NCI-H69 (cell line): Measurements from ENCODE around the gene CTBS.
"Not testable (repeated sequence)": the region's sequence is repeated elsewhere in the genome, so short reads cannot be mapped to it uniquely, and the experiment has no call there.

ENCODE experiments used
- DNase-seq: peaks from one replicate; lab custom pipeline; 2025; lab: John Stamatoyannopoulos, UW

The CTBS gene, protein sequence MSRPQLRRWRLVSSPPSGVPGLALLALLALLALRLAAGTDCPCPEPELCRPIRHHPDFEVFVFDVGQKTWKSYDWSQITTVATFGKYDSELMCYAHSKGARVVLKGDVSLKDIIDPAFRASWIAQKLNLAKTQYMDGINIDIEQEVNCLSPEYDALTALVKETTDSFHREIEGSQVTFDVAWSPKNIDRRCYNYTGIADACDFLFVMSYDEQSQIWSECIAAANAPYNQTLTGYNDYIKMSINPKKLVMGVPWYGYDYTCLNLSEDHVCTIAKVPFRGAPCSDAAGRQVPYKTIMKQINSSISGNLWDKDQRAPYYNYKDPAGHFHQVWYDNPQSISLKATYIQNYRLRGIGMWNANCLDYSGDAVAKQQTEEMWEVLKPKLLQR

DNA sequence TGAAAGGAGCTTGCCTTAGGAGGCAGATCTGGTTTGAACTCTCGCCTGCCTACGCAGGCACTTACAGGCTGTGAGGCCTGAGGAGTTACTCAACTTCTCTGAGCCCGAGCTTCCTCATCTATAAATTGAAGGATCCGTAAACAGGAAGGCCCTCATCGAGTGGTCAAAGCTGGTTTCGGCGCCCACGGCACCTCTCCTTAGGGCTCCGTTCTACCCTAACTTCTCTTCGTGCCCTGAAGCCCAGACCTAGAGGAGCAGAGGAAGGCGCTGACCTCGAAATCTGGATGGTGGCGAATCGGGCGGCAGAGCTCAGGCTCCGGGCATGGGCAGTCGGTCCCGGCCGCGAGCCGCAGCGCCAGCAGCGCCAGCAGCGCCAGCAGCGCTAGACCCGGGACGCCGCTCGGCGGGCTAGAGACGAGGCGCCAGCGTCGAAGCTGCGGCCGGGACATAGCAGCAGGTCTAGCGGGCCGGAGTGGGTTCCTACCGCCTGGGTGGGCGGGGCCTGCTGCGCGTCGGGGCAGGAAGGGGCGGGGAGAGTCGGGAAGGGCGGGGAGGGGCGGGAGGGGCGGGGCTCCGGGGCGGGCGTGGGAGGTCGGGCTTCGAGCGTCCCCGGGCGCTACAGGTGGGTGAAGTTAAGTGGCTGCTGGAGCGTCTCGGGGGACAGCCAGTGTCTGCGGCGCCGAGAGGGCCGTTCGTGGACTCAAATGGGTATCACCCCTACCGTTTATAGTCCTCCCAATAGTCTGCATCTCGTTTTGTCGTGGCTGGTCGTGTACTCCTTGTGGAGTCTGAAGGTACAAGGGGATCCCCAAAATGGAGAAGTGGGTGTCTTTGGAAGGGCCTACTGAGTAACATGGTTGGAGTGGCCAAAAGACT, at the start of gene CTBS:
TSS of gene CTBS (minus strand) at position 474 of the 876 bp plus-strand sequence. CDS start at position 449, 25 bp downstream.
- DNase-seq = peak; percentile 90

DNA sequence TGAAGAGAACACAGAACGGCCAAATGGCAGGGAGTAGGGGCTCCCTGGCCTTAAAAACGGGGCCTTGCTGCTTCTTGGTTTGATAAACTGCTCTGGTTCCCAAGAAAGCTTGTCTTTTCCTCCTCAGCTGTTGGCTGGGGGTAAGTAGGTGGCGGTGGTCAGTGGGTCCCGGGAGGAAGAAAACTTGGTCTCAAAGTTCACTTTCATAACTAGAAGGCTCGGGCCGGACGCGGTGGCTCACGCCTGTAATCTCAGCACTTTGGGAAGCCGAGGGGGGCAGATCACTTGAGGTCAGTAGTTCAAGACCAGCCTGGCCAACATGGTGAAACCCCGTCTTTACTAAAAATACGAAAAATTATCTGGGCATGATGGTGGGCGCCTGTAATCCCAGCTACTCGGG, 47.3 kb upstream of the CTBS start:
- DNase-seq = no peak

DNA sequence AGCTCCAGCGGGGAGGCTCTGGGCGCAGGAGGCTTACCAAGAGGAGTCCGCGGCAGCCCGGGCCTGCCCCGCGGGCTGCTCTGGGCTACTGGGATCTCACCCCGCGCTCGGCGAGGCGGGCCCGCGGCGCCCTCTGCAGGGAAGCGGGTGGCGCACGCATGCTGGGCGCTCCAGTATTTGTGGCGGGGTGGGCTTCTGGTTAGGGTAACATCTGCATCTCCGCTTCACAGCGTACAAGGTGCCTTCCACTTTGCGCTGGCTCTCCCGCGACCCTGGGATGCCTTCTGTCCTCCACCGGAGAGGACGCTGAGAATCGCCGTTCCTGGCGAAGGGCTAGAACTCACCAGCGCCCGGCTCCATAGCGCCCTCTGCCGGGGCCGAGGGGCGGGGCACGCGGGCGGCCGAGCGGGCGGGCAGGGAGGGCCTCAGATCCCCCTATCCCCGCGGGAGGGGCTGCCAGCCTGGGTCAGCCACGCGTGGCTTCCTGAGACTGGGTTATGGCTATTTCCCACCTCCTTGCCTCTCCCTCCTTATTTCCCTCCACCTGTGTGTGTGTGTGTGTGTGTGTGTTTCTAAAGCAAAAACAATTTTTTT, 46.6 kb upstream of the CTBS start:
- DNase-seq = peak; percentile 88

- peak; percentile 70 for DNase-seq
These were observed 45.3 kb upstream of the CTBS start for GRCh38 chr1:84619383-84620102.

DNA sequence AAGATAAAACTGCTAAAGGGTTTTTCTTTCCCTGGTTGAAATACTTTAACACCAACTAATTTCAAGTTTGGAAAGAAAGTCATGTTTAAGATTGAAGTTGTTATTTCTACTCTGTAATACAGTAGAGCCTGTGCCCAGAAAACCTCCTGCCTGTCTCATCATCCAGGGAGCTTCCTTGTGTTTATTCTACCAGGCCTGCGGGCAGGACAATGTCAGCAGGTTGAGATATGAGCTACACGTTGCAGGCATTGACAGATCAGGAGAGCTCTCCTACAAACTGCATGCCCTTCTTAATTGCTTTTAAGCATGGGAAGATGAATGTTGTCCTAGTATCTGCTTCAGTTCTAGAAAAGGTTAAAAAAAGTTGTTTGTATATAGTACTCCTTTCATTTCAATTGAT, 43.1 kb upstream of the CTBS start:
- no peak for DNase-seq

GRCh38 chr1:84615790-84616189, 41.5 kb upstream of the CTBS start:
- DNase-seq = no peak

GRCh38 chr1:84613887-84614286, 39.6 kb upstream of the CTBS start:
- DNase-seq = no peak

- no peak for DNase-seq
These were observed 38.8 kb upstream of the CTBS start for GRCh38 chr1:84613026-84613425.

- no peak for DNase-seq
These were observed 37.6 kb upstream of the CTBS start for GRCh38 chr1:84611796-84612195.

GRCh38 chr1:84611091-84611490, 36.9 kb upstream of the CTBS start:
- no peak for DNase-seq

DNA sequence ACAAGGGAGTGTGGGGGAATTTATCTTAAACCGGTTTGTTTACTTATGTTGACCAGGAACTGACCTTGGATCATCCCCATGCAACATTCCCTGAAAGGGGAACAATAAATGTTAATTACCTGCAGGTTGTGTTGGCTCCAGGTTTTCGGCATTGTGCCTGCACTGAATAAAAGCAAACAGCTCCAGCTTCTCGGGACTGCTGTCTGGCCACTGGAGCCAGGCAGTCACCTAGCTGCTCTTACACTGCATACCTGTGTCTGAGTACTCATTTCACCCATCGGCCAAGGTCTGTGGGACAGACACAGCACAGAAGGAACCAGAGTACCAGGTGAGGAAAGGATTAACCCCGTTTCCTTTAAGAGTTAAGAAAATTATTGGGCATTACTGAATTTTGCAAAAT, 32.7 kb upstream of the CTBS start:
- no peak for DNase-seq

DNA sequence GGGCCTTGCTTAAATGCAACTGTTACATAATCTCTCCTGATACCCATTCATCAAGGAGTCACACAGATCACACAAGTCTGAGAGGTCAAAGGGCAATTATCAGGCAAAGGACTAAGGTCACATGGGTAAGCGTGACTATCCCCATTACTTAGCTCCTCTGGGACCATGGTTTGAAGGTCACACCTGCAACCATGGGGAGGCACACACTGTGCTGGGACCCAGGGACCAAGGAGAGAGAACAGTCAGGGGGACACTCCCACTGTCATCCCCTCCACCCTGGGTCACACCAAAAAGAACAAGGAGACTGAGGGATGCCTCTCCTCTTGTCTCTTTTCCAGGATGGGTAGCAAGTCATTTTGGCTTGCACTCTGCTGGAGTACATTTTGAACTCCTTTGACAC, 30.9 kb upstream of the CTBS start:
- DNase-seq = no peak

DNA sequence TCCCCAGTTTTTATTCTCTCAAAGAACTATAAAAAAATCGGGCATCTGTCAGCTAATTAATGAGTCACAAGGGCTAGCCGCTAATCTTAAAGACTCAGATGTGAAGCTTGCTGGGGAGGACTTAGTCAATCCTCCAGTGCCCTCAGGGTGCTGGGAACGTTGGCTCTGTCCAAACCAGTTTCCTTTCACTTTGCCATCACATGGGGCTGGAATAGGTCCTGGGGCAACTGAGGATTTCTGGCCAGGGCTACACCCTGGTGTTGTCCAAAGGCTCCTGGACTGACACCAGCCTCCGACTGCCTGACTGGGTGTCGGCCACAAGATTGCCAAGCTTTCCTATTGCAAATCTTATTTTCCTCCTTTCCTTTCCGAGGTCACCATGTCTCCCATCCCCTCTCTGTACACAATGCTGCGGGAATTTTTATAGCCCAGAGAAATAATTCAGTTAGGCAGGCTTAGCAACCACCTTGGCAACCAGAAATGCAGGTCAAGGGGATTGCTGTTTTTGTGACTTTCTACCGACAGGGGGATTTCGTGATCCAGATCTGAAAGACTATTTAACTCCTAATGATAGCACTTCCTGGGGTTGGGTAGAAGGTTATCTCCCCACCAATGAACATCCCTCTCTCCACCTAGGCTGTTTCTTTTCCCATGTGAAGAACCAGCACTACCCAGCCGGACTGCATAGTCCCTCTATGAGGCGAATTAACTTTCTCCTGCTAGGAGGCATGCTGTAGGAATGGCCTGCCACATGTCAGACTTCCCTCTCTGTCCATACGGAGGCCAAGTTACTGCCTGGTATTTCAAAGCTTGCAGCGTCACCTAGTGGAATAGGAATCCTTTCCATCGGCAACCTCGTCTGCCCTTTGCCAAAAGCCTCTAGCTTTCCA, 29.9 kb upstream of the CTBS start:
- peak; percentile 37 for DNase-seq

DNA sequence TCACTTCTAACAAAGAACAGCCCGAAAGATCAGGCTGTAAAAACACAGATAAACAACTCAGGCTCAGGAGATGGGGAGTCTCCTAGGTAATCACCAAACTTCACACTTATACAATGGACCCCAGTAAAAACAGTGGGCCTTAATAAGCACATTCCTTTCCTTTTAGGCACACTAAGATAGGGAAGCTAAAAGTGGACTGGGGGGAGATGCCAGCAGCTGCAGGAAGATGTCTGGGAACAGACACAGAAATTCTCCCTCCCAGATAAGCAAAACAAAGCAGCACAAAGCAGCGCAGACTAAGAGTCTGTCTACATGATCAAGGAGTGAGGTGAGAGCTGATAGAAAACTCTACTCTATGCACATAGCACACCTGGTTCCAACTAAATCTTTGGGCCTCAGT, 29.0 kb upstream of the CTBS start:
- DNase-seq = no peak

DNA sequence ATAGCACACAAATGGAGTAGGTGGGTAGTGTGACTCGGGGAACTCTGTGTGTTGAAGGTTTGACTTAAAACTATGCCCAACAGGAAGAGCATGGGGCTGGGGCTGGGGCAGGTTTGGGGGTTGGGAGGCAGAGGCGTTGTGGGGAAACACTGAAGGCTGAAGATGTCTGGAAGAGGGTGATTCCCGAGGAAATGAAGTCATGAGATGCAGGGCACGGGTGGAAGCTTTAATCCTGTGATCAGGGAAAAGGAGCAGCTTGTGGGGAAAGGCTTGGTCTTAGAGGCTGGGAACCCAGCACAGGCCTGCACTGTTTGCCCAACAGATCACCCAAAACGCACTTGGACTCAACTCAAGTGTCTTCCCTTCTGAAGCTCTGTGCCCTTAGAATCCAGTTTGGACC, 26.6 kb upstream of the CTBS start:
- no peak for DNase-seq

DNA sequence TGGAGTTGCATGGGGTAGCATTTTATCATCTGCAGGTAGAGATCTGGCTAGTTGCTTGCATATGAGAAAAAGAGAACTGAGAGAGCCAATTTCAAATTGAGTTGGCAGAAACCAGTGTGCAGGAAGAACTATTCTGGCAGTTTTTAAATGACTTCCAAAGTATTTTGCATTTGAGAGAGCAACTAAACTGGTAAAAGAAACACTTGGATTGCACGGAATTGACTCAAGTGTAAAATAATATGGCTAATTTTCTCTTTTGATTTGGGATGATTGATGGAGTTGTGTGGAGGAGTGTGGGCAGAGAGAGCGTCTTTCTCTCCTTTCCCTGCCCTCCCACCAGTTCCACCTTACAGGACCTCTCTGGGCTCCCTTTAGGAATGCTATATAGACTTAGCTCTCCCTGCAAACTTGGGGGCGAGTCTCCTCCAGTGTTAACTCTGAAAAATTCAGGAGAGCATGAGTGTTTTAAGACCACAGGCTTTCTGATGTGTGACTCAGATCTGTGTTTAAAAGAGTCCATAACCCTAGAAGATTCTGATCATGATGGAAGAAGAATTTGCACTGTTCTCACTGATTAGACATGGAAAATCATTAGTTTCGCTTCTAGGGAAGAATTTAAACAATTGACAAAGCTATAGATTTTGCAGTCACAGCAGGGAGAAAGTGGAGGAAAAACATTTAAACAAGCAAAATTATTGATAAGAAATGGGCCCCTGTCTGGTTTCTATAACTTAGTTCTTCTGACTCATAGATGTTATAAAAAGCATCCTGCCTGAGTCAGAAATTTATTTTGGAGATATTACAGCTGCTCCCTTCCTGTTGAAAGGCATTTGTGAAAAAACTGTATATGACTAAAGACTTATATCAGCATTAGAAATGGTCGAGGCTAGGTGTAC, 24.9 kb upstream of the CTBS start:
- DNase-seq = no peak

- peak; percentile 11 for DNase-seq
These were observed 24.2 kb upstream of the CTBS start for GRCh38 chr1:84598418-84598817.

DNA sequence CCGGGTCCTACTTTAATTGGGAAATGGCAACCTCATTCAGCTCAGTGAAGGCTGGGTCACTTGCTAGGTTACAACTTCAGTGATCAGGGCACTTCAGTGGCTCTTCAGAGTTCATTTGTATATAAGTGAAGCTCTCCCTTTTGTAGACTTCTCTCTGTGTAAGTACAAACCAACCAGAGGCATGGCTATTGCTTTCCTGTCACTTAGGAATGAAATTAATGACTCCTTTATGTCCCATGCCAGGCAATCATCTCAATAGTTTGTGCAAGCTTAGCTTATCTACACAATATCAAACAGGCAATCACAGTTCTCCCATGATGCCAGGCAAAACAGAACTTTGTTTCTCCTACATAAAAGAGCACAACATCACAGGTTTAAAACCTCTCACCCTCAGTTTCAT, 22.8 kb upstream of the CTBS start:
- no peak for DNase-seq

GRCh38 chr1:84594959-84595358, 20.7 kb upstream of the CTBS start:
- not testable (repeated sequence) for DNase-seq

DNA sequence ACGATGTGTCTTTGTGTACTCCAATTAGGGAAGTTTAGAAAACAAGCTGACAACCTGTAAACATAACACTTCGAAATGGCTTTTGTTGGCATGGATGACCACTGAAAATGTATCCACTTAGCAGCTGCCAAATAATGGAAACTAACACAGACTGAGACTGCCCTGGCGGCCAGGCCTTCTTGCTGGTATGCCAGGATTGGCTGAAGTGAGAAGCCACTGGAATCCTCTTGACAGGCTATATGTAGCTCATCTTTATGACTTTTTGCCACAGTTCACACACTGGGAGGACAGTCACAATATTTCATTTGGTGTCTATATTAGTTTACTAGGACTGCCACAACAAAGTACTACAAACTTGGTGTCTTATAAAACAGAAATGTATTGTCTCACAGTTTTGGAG, 12.9 kb upstream of the CTBS start:
- DNase-seq = no peak
